MCF 10A (cell line): Measurements from ENCODE around the gene NEK11. TPM values are rescaled to one million over a fixed set of nuclear protein-coding genes. Genes with fewer than 3 reads are reported as not detected.

ENCODE experiments used
- BruUV-seq: library from RNA; stranded (reverse); fragments of 400-500 nt; replicated peaks from 2 replicates; lab custom pipeline; 2021; lab: Mats Ljungman, UMichigan
- CTCF ChIA-PET: fragments of 300-600 bp; sonication (Branson Sonifier 250); formaldehyde crosslinking; extraction: SDS; loops from one replicate; lab custom pipeline; 2021; ENCODE audit warnings: antibody characterized with exemption, inconsistent platforms; lab: Yijun Ruan, JAX
- POLR2A ChIA-PET: fragments of 300-600, 350-650 bp; sonication (Branson Sonifier 250); formaldehyde crosslinking; extraction: SDS; loops from one replicate; lab custom pipeline; 2020; ENCODE audit warnings: antibody characterized with exemption, inconsistent platforms; lab: Yijun Ruan, JAX
- DNase-seq: peaks from one replicate; pipeline ENCODE4 v3.0.0-alpha.2; 2018; ENCODE audit not compliant: unreplicated experiment
- H3K27ac Mint-ChIP-seq: one replicate; pipeline ENCODE4 v1.8.0; 2022; ENCODE audit warnings: mild to moderate bottlenecking, low read depth, mixed read lengths; ENCODE audit not compliant: unreplicated experiment
- H3K27me3 Mint-ChIP-seq: one replicate; pipeline ENCODE4 v1.8.0; 2022; ENCODE audit warnings: mixed read lengths; ENCODE audit not compliant: insufficient read depth, unreplicated experiment
- H3K36me3 Mint-ChIP-seq: one replicate; pipeline ENCODE4 v1.8.0; 2022; ENCODE audit warnings: mild to moderate bottlenecking, moderate library complexity, mixed read lengths; ENCODE audit not compliant: insufficient read depth, unreplicated experiment
- H3K4me1 Mint-ChIP-seq: one replicate; pipeline ENCODE4 v1.8.0; 2022; ENCODE audit warnings: mixed read lengths; ENCODE audit not compliant: insufficient read depth, unreplicated experiment
- H3K4me3 Mint-ChIP-seq: one replicate; pipeline ENCODE4 v1.8.0; 2022; ENCODE audit warnings: mild to moderate bottlenecking, moderate library complexity, mixed read lengths; ENCODE audit not compliant: unreplicated experiment
- H3K9me3 Mint-ChIP-seq: one replicate; pipeline ENCODE4 v1.8.0; 2022; ENCODE audit warnings: mixed read lengths; ENCODE audit not compliant: unreplicated experiment
- intact Hi-C: fragments of 100-400 bp; cut with micrococcal nuclease; formaldehyde crosslinking; loops from 2 replicates; pipeline ENCODE4 v1.14.1; 2022
- total RNA-seq: library from RNA; stranded (reverse); gene quantifications from 2 replicates; pipeline ENCODE4 v1.2.3, GENCODE V29; 2022
- TF ChIP-seq, protein P1 (sequence below): fragments of 200-600 bp; IDR thresholded peaks from one replicate; pipeline ENCODE4 v1.8.0; 2022; ENCODE audit warnings: antibody characterized with exemption, mild to moderate bottlenecking; ENCODE audit not compliant: unreplicated experiment

NEK11 gene
- total RNA-seq, 1 experiment from 2014 or later = 6.9 TPM

DNA sequence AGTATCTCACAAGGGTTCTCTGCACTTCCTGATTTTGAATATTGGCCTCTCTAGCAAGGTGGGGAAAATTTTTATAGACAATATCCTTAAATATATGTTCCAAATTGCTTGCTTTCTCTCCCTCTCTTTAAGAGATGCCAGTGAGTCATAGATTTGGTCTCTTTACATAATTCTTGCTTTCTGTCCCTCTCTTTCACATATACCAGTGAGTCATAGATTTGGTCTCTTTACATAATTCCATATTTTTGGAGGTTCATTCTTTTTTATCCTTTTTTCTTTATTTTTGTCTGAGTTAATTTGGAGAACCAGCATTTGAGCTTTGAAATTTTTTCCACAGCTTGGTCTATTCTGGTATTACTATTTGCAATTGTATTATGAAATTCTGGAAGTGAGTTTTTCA, 277.2 kb downstream of the NEK11 start:
- TF ChIP-seq, protein P1, sequence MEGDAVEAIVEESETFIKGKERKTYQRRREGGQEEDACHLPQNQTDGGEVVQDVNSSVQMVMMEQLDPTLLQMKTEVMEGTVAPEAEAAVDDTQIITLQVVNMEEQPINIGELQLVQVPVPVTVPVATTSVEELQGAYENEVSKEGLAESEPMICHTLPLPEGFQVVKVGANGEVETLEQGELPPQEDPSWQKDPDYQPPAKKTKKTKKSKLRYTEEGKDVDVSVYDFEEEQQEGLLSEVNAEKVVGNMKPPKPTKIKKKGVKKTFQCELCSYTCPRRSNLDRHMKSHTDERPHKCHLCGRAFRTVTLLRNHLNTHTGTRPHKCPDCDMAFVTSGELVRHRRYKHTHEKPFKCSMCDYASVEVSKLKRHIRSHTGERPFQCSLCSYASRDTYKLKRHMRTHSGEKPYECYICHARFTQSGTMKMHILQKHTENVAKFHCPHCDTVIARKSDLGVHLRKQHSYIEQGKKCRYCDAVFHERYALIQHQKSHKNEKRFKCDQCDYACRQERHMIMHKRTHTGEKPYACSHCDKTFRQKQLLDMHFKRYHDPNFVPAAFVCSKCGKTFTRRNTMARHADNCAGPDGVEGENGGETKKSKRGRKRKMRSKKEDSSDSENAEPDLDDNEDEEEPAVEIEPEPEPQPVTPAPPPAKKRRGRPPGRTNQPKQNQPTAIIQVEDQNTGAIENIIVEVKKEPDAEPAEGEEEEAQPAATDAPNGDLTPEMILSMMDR = no peak
- Mint-ChIP-seq H3K27ac (no peak overlapping the region), H3K36me3 (no peaks in the 10 kb centered on the region), H3K9me3 (peaks cover 8% of the 10 kb centered on the region), H3K4me1 (no peaks in the 10 kb centered on the region), H3K27me3 (no peaks in the 10 kb centered on the region), H3K4me3 (no peak overlapping the region)
- DNase-seq = peak; percentile 29
- no TSS peak for BruUV-seq
- ChIA-PET POLR2A (no interaction called here), CTCF (no interaction called here)
- intact Hi-C loops = no loop called here

DNA sequence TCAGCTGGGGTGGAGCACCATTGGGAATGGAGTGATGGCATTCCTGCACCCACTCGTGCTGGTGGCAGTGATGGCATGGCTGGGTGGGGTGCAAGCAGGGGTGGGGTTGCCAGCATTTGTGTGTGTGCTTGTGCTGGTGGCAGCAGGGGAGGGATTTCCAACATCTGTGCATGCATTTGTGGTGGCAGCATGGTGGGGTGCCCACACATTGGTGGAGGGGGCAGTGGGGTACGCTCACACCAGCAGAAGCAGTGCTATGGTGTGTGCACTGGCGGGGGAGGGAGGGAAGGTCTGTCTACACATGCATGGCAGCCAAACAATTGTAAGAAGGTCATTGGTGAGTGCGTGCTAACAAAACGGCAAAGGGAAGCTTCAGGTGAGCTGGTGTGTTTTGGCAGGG, 278.2 kb downstream of the NEK11 start:
- no peak overlapping the region for H3K4me3 Mint-ChIP-seq
- intact Hi-C loops = no loop called here
- H3K4me1 Mint-ChIP-seq = no peaks in the 10 kb centered on the region
- BruUV-seq = no TSS peak
- CTCF ChIA-PET = interaction anchor here (0.6 kb wide), 1 partner anchor 272 kb away, joined by 3 read pairs; no protein-coding TSS in a partner anchor
- no peak for DNase-seq
- TF ChIP-seq, protein P1 = no peak
- no peaks in the 10 kb centered on the region for H3K27me3 Mint-ChIP-seq
- H3K36me3 Mint-ChIP-seq = no peaks in the 10 kb centered on the region
- H3K9me3 Mint-ChIP-seq = peaks cover 8% of the 10 kb centered on the region
- no peak overlapping the region for H3K27ac Mint-ChIP-seq
- POLR2A ChIA-PET = no interaction called here

DNA sequence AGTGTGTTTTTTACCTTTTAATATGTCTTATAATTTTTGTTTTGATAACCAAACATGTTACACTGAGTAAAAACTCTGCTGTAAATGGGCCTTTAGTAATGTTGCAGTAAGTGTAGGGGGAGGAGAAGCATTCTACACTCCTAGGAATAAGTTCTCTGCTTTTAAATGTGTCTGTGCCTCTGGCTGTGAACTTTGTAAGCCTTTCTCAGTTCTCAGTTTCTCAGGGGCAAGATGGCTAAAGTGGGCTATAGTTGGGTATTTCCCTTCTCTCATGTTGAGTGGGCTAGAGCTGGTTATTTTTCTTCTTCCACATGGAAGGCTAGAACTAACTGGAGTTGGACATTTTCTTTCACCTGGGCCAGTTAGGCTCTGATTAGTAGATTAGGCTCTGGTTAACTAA, 279.6 kb downstream of the NEK11 start:
- POLR2A ChIA-PET = no interaction called here
- Mint-ChIP-seq H3K4me1 (no peaks in the 10 kb centered on the region), H3K27me3 (no peaks in the 10 kb centered on the region), H3K9me3 (no peaks in the 10 kb centered on the region), H3K27ac (no peak overlapping the region), H3K4me3 (no peak overlapping the region), H3K36me3 (no peaks in the 10 kb centered on the region)
- TF ChIP-seq, protein P1 = no peak
- CTCF ChIA-PET = no interaction called here
- no TSS peak for BruUV-seq
- no peak for DNase-seq
- intact Hi-C loops = no loop called here

DNA sequence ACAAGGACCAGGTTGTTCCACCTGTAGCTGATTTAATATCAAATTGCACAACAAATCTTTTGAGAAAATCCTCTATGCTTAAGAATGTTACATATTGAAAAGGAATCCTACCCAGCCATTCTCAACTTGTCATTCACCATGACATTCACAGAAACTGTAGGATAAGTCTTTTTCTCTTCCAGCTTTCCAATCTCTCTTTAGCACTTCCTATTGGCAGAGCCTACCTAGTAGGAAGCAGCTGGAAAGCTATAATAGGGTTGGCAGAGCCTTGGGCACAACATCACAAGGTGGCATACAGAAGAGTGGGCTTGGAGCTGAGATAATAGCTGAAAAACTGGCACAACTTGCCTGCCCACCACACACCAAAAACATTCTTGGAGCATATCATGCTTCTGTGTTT, 287.6 kb downstream of the NEK11 start:
- CTCF ChIA-PET = no interaction called here
- Mint-ChIP-seq H3K4me1 (no peaks in the 10 kb centered on the region), H3K36me3 (no peaks in the 10 kb centered on the region), H3K9me3 (no peaks in the 10 kb centered on the region), H3K27me3 (no peaks in the 10 kb centered on the region), H3K4me3 (no peak overlapping the region), H3K27ac (no peak overlapping the region)
- TF ChIP-seq, protein P1 = no peak
- intact Hi-C loops = no loop called here
- BruUV-seq = no TSS peak
- POLR2A ChIA-PET = no interaction called here
- DNase-seq = no peak
